ENCODE results near the gene CAPN15.
"Not testable (repeated sequence)": the region's sequence is repeated elsewhere in the genome, so short reads cannot be mapped to it uniquely, and the experiment has no call there.

The CAPN15 gene

GRCh38 chr16:595094-595528, 67.6 kb downstream of the CAPN15 start:
- no peak for DNase-seq

DNA sequence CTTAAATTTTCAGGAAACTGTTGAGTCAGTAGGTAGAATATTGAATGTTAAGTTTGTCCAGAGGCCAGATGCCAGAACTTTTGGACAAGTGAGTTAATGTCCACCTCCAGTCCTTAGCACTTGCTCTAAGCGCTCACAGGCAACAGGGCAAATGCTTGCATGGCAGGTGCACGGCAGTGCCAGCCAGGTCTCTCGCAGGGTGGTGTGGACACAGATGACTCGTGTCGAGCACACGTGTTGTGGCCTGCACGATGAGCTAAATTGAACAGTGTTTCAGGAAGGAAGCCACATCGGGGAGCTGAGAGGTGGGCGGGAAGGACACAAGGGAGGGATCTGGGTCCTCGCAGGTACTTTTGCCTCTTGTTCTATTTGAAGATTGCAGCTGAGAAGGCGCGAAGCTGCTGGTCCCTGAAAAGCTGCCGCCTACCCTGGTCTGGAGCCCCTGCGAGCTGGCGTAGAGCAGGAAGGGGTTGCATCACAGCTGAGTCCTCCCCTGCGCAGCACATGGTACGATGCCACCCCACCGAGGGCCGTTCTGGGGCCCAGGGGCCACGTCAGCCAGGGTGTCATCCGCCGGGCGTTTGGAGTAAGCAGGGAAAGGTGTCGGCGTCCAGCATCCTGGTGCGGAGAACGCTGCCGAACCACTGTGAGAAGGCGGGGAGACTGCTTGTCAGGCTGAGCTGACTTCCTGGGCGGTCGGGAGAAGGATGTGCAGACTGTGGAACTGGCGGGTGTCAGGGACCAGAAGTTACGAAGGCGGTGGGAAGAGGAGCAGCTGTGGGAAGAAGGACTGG, 68.6 kb downstream of the CAPN15 start:
- DNase-seq, result no peak

DNA sequence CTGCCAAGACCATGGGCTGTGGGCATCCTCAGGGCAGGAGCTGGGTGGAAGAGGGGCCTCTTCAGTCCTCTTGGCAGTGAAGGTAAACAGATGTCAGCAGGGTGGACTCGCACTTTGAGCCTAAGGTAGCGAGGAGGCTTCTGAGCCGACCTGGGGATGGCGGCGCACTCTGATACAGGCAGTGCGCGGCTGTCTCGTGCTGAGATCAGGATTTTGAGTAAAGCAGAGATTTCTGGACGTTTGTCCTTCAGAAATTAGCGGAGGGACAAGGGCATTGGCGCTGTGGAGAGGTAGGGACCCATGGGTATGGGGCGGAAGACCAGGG, 69.2 kb downstream of the CAPN15 start:
- no peak for DNase-seq

DNA sequence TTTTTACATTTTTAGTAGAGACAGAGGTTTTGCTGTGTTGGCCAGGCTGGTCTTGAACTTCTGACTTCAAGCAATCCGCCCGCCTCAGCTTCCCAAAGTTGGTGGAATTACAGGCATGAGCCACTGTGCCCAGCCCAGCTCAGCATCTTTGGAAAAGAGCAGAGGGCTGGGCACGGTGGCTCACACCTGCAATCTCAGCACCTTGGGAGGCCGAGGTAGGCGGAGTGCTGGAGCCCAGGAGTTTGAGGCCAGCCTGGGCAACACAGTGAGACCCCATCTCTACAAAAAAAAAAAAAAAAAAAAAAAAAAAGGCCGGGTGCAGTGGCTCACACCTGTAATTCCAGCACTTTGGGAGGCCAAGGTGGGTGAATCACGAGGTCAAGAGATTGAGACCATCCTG, 70.1 kb downstream of the CAPN15 start:
- not testable (repeated sequence) for DNase-seq

DNA sequence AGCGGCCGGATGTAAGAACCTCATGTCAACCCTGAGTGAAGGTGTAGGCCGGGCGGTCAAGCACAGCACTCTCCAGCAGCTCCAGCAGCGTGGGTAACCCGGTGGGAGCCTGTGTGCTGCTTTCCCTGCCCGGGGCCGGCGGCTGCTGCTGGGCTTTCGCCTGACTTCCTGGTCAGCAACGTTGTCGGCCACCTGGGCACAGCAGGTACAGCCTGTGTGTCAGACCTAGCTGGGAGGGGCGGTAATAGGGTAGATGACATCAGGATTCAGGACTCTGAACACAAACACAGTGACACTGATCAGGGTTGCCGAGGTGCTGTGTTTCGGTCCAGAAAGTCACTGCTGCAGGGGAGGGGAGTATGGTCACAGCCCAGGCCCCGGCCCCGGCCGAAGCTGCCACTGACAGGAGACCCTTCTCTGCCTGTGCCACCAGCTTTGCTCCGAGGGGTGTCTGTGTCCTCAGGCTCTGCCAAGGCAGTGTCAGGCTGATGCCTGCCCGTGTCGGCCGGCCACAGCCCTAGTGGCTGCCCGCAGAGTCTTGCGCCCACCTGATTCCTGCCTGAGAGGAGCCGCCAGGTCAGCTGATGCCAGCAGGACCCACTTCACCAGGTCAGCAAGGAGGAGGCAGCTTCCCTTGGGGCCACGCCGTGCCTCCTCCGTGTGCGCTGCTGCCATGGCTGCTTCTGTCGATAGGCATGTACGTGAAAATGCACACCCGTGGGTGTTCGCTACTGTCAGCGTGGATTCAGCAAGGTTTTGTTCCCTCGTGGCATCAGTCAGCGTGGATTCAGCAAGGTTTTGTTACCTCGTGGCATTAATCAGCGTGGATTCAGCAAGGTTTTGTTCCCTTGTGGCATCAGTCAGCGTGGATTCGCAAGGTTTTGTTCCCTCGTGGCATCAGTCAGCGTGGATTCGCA, 71.6 kb downstream of the CAPN15 start:
- no peak for DNase-seq

DNA sequence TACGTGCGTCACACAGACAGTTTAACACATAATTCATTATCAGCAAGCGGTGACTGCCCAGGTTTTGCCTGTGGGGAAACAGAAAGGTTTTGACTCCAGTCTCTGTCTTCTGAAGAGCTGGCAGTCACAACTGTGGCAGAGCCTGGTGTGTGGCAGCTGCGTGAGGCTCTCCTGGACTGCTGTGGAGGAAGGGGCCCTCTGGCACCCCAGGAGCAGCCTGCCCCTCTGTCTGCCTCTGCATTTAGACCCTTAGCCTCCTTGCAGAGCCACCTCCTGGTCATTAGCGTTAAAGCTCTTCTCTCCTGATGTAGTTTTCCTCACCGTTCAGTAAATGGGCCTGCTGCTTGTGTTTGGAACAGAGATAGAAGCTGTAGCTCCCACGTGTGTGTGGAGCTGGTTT, 73.3 kb downstream of the CAPN15 start:
- no peak for DNase-seq

GRCh38 chr16:603933-604332, 76.4 kb downstream of the CAPN15 start:
- no peak for DNase-seq
